OCI-LY3 (cell line): ENCODE results near the gene TMIGD1.

Experiments used
- H2AFZ ChIP-seq: fragments of 200-600, 300-600 bp; shearing (Covaris generic); 2 replicates; pipeline ENCODE4 v1.6.0; 2014; ENCODE audit warnings: antibody characterized with exemption, low read depth, low read length
- H3K27ac ChIP-seq: fragments of 200-600, 300-600 bp; sonication (generic); 2 replicates; pipeline ENCODE4 v1.5.1; 2014; ENCODE audit warnings: mild to moderate bottlenecking, low read length, moderate library complexity, mixed read lengths
- H3K27me3 ChIP-seq: fragments of 200-600, 300-600 bp; sonication (generic); 2 replicates; pipeline ENCODE4 v1.6.1; 2014; ENCODE audit warnings: low read depth, low read length, mixed read lengths
- H3K36me3 ChIP-seq: fragments of 200-600, 300-600 bp; sonication (generic); replicated peaks from 2 replicates; pipeline ENCODE3; 2014; ENCODE audit warnings: low read depth, low read length, mixed read lengths
- H3K4me1 ChIP-seq: fragments of 300-600, 200-600 bp; sonication (generic); 2 replicates; pipeline ENCODE4 v1.6.1; 2014; ENCODE audit warnings: low read length, mixed read lengths
- H3K4me2 ChIP-seq: fragments of 200-600, 300-600 bp; sonication (generic); 2 replicates; pipeline ENCODE4 v1.6.1; 2014; ENCODE audit warnings: low read length, mixed read lengths
- H3K4me3 ChIP-seq: fragments of 300-600, 200-600 bp; sonication (generic); 2 replicates; pipeline ENCODE4 v1.5.1; 2014; ENCODE audit warnings: antibody characterized with exemption, mild to moderate bottlenecking, low read length, moderate library complexity
- H3K79me2 ChIP-seq: fragments of 300-600, 200-600 bp; shearing (Covaris generic); 2 replicates; pipeline ENCODE4 v1.6.1; 2014; ENCODE audit warnings: mild to moderate bottlenecking, low read length, mixed read lengths
- H3K9ac ChIP-seq: fragments of 300-600, 200-600 bp; shearing (Covaris generic); 2 replicates; pipeline ENCODE4 v1.6.0; 2014; ENCODE audit warnings: mild to moderate bottlenecking, low read length, moderate library complexity
- H3K9me3 ChIP-seq: fragments of 200-600, 300-600 bp; shearing (Covaris generic); 2 replicates; pipeline ENCODE4 v1.6.1; 2014; ENCODE audit warnings: low read length, mixed read lengths; ENCODE audit not compliant: insufficient read depth
- H4K20me1 ChIP-seq: fragments of 200-600, 300-600 bp; sonication (generic); 2 replicates; pipeline ENCODE4 v1.6.1; 2016; ENCODE audit warnings: low read length, mixed read lengths; ENCODE audit not compliant: insufficient read depth
- EZH2phosphoT487 ChIP-seq: fragments of 200-600 bp; shearing (Covaris generic); IDR thresholded peaks from 2 replicates; pipeline ENCODE4 v1.6.1; 2018; ENCODE audit warnings: antibody characterized with exemption, mixed run types, low read depth
- TF ChIP-seq, protein P1 (sequence below): fragments of 200-600, 300-600 bp; sonication (generic); IDR thresholded peaks from 2 replicates; pipeline ENCODE4 v1.5.1; 2014; ENCODE audit warnings: antibody characterized with exemption, low read length, low read depth

Gene TMIGD1

DNA sequence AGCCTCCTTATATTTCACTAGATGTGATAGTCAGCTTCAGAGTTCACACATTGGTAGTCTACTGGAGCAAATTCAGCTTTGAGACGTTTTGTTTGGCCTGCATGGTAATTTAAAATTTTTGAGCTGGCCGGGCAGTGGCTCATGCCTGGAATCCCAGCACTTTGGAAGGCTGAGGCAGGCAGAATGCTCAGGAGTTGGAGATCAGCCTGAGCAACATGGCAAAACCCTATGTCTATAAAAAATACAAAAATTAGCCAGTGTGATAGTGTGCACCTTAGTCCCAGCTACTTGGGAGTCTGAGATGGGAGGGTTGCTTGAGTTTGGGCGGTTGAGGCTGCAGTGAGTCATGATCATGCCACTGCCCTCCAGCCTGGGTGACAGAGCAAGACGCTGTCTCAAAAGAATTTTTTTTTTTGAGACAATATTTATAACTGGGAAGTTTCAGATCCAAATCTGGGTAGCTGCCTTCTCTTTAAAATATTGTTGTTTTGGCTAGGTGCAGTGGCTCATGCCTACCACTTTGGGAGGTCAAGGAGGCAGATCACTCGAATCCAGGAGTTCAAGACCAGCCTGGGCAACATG lies 37.3 kb downstream of the TMIGD1 start:
- TF ChIP-seq, protein P1, sequence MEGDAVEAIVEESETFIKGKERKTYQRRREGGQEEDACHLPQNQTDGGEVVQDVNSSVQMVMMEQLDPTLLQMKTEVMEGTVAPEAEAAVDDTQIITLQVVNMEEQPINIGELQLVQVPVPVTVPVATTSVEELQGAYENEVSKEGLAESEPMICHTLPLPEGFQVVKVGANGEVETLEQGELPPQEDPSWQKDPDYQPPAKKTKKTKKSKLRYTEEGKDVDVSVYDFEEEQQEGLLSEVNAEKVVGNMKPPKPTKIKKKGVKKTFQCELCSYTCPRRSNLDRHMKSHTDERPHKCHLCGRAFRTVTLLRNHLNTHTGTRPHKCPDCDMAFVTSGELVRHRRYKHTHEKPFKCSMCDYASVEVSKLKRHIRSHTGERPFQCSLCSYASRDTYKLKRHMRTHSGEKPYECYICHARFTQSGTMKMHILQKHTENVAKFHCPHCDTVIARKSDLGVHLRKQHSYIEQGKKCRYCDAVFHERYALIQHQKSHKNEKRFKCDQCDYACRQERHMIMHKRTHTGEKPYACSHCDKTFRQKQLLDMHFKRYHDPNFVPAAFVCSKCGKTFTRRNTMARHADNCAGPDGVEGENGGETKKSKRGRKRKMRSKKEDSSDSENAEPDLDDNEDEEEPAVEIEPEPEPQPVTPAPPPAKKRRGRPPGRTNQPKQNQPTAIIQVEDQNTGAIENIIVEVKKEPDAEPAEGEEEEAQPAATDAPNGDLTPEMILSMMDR: no peak
- no peak for TF ChIP-seq EZH2phosphoT487
- no peak overlapping the region for H3K9ac ChIP-seq
- no peaks in the 10 kb centered on the region for H3K27me3 ChIP-seq
- H4K20me1 ChIP-seq: no peaks in the 10 kb centered on the region
- no peaks in the 10 kb centered on the region for H3K36me3 ChIP-seq
- peaks cover 7% of the 10 kb centered on the region; the same call in 1 of the 2 replicates for H3K9me3 ChIP-seq
- H3K27ac ChIP-seq: no peak overlapping the region
- no peak overlapping the region for H3K4me3 ChIP-seq
- no peak overlapping the region for H3K4me2 ChIP-seq
- peaks cover 1% of the 10 kb centered on the region; the same call in 1 of the 2 replicates for H3K79me2 ChIP-seq
- peaks cover 9% of the 10 kb centered on the region for H3K4me1 ChIP-seq
- no peak overlapping the region for H2AFZ ChIP-seq

DNA sequence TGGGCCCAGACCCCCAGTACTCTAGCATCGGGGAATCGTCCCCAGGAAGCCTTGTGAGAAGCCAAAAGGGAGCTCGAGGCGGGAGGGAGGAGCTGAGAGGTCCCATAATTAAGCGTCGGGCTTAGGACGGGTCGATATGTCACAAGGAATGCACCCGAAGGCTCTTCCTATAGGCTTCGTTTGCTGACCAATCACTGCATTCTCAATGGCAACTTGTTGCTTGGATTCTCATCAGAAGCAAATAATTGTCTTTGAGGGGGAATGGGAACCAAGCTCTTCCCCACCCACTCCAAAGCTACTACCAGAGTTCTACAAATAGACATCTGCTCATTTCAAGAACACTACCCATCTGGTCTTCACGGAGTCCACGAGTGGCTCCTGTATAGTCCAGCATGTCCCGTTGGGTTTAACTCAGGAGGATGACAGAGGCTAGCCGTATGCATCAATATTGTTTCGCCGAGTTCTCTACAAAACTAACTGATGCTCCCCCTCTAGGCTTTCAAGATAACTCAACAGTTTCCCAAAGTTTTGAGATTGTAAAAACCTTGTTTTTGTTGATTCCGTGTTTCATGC lies 41.5 kb downstream of the TMIGD1 start:
- H3K36me3 ChIP-seq: peaks cover 10% of the 10 kb centered on the region
- peak overlapping the region; percentile 12; the same call in 1 of the 2 replicates for H3K27ac ChIP-seq
- no peaks in the 10 kb centered on the region for H3K9me3 ChIP-seq
- no peaks in the 10 kb centered on the region for H3K27me3 ChIP-seq
- H2AFZ ChIP-seq: peak overlapping the region; percentile 98
- TF ChIP-seq EZH2phosphoT487: no peak
- TF ChIP-seq, protein P1: no peak
- H3K4me2 ChIP-seq: peak overlapping the region; percentile 67
- H4K20me1 ChIP-seq: 0 out of 2 replicates have a peak, but pooled peaks cover 4% of the 10 kb centered on the region
- peaks cover 26% of the 10 kb centered on the region for H3K79me2 ChIP-seq
- H3K9ac ChIP-seq: peak overlapping the region; percentile 83
- peak overlapping the region; percentile 81 for H3K4me3 ChIP-seq
- H3K4me1 ChIP-seq: peaks cover 13% of the 10 kb centered on the region

DNA sequence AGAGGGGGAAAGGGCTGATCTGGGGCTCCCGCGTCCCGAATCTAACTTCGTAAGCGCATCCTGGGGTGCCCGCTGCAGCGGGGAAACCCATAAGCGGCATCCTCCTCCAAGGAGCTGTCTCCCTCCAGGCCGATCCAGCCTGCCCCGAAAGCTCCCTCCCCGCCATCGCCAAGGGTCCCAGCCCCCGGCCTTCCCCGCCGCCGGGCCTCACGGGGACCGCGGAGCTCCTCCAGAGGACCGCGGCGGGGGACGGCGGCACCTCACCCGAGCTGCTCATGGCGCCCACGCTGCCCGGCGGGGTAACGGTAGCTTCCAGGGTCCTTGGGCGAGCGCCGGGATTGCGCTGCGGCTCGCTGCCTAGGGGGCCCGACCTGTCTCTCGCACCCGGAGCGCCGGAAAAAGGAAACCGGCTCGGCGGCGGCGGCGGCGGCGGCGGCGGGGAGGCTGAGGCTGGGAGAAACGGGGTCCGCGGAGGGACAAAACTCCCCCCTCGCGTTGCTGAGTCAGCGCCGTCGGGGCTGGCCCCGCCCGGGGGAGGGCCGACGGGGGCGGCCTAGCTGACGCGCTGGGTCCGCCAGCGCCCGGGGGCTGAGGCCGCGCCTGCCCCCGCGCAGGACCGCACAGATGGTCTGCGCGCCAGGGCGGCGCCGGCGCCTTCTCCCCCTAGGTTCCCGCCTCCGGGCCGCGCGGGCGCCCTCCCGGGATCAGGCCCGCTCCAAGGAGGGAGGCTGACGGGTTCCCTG lies 42.1 kb downstream of the TMIGD1 start, which contains the start of gene BLMH:
TSS of gene BLMH (minus strand) at position 402 of the 743 bp plus-strand sequence. CDS start at position 277, 125 bp downstream.
- Histone ChIP-seq H3K27ac (peak within 1 kb of the TSS; percentile 22; the same call in 1 of the 2 replicates), H3K4me2 (peak within 1 kb of the TSS; percentile 90), H2AFZ (peak within 1 kb of the TSS; percentile 98), H3K79me2 (peaks cover 26% of the 10 kb centered on the region), H3K9ac (peak within 1 kb of the TSS; percentile 83), H3K4me1 (peaks cover 13% of the 10 kb centered on the region), H4K20me1 (0 out of 2 replicates have a peak, but pooled peaks cover 4% of the 10 kb centered on the region), H3K36me3 (peaks cover 17% of the 10 kb centered on the region), H3K27me3 (no peaks in the 10 kb centered on the region), H3K9me3 (no peaks in the 10 kb centered on the region), H3K4me3 (peak within 1 kb of the TSS; percentile 81)
- TF ChIP-seq, protein P1: no peak
- no peak for TF ChIP-seq EZH2phosphoT487
